Heart right ventricle (tissue), 16 donors: ENCODE measurements around the gene KIRREL1. TPM values are rescaled to one million over a fixed set of nuclear protein-coding genes. Genes with fewer than 3 reads are reported as not detected.

ENCODE experiments used
- ATAC-seq, 8 donors: fragments of 200-7000 bp; cut with Tn5 transposase; one replicate each; pipeline ENCODE4 v1.9.1; 2020; ENCODE audit warnings: mild to moderate bottlenecking in 8 of 8, moderate library complexity in 8 of 8, moderate number of reproducible peaks in 1 of 8
- DNase-seq, 2 donors: peaks; one replicate each; pipeline ENCODE4 v3.0.0-alpha.2; 2020
- H3K27ac ChIP-seq, 10 donors: fragments of 200-600 bp; sonication (generic) in 2 of 10; one replicate each; pipeline versions ENCODE4 v1.5.0 to v1.8.0; 2020 to 2022; ENCODE audit warnings: mild to moderate bottlenecking in 3 of 10
- H3K27me3 ChIP-seq, 7 donors: fragments of 200-600 bp; one replicate each; pipeline ENCODE4 v1.8.0; 2021 to 2022; ENCODE audit warnings: mild to moderate bottlenecking in 2 of 7
- H3K36me3 ChIP-seq, 9 donors: fragments of 200-600 bp; sonication (generic) in 1 of 9; one replicate each; pipeline versions ENCODE4 v1.5.0 to v1.8.0; 2020 to 2022; ENCODE audit warnings: mild to moderate bottlenecking in 2 of 9
- H3K4me1 ChIP-seq, 9 donors: fragments of 200-600 bp; sonication (generic) in 1 of 9; one replicate each; pipeline versions ENCODE4 v1.5.0 to v1.8.0; 2020 to 2022; ENCODE audit warnings: mild to moderate bottlenecking in 4 of 9
- H3K4me3 ChIP-seq, 10 donors: fragments of 200-600 bp; sonication (generic) in 2 of 10; one replicate each; pipeline versions ENCODE4 v1.5.0 to v1.8.0; 2020 to 2022; ENCODE audit warnings: mild to moderate bottlenecking in 7 of 10, moderate library complexity in 2 of 10
- H3K9me3 ChIP-seq, 11 donors: fragments of 200-600 bp in 10 of 11; sonication (generic) in 2 of 11; one replicate each; pipeline versions ENCODE4 v1.5.0 to v1.8.0; 2013 to 2022; ENCODE audit warnings: mild to moderate bottlenecking in 2 of 11, control low read depth in 1 of 11, moderate library complexity in 1 of 11
- CTCF ChIP-seq, 9 donors: fragments of 200-600 bp; sonication (generic) in 2 of 9; IDR thresholded peaks; one replicate each; pipeline versions ENCODE4 v1.5.0 to v1.8.0; 2021 to 2022; ENCODE audit warnings: antibody characterized with exemption in 9 of 9, mild to moderate bottlenecking in 5 of 9, moderate library complexity in 1 of 9
- WGBS, 2 donors: extraction: QIAGEN DNeasy Blood & Tissue Kit; methylation state at CpG; one replicate each; pipeline ENCODE4 v1.1.7; 2013; ENCODE audit warnings: inconsistent platforms in 1 of 2; 5-methylcytosine and 5-hydroxymethylcytosine counted together
- intact Hi-C, 10 donors: fragments of 100-400 bp; cut with DNase I; formaldehyde crosslinking; loops; one replicate each; pipeline versions ENCODE4 v1.11.1 to v1.14.2; 2022
- polyA plus RNA-seq, 2 donors: library from polyadenylated mRNA; stranded (reverse); fragments of 200-250 nt; gene quantifications; one replicate each; pipeline ENCODE4 v1.2.3, GENCODE V29; 2013
- total RNA-seq, 10 donors: library from RNA; stranded (reverse); fragmentation: NEBNext Ultra II Directional in 3 of 10; extraction: Animal tissue kit (Norgen Biotek cat#: 25700) in 3 of 10; gene quantifications; one replicate each; pipeline versions ENCODE4 v1.2.1 to v1.2.4, GENCODE V29; 2021 to 2023
- donor health status: Arrhythmogenic right ventricular cardiomyopathy.
- donor health status: ischemic (EF 13 %, LVEDD 7.1; RV severe dilation, severe dysfunction).
- donor health status: healthy with polysubstance abuse.
- donor health status: DM: no; HTN: yes; CAD: no.
- donor health status: DM: no; HTN: no; CAD: no.
- donor health status: ischemic (EF 25% LVEDD 6.9; RV normal size, moderate dysfunction).
- donor health status: ischemic (EF 25% LVEDD 5.7; RV mildly dilated, moderate dysfunction).
- donor health status: healthy.
- donor health status: DM: yes; HTN: yes; CAD: no.
- donor health status: Ischemic cardiomyopathy.
- donor health status: ischemic (EF 35%, LVEDD 5.7; RV mildly dilated, moderate dysfunction).
- donor health status: nonischemic (EF 11% LVEDD 7.7; RV severe dilation, severe dysfunction).
- donor health status: DM: yes; HTN: yes; CAD: no.
- donor health status: PGD.
- donor health status: ischemic (EF 29% LVEDD 5.4; RV normal size, mild dysfunction).
- donor health status: nonischemic (EF 23%, LVEDD 6.1; RV moderate dilation, normal function).

KIRREL1 gene
- total and polyA plus RNA-seq, 12 donors: 4.1 to 14.7 (median 7.4) TPM

GRCh38 chr1:157960773-157961172, 32.7 kb upstream of the KIRREL1 start:
- intact Hi-C loops: loop anchor here in 4 of 10 donors (5.0 to 10.0 kb wide), 5 partner anchors 564 to 1114 kb away; partner anchors contain the start of genes AIM2 (in 2 of the 4) and IFI16 (in 1 of the 4)
- H3K27ac ChIP-seq: no peak overlapping the region
- no peak for TF ChIP-seq CTCF (IDR thresholded peaks at IDR 0.05)
- peaks cover 0 to 33% (median 17%) of the 10 kb centered on the region in 7 donors for H3K27me3 ChIP-seq
- no peaks in the 10 kb centered on the region for H3K36me3 ChIP-seq
- DNase-seq: no peak
- WGBS, 2 donors: 72 to 78% methylated on average over 2 of the region's 2 CpGs
- no peak overlapping the region for H3K4me3 ChIP-seq
- ATAC-seq: no peak
- peaks cover 0 to 7% (median 0%) of the 10 kb centered on the region in 9 donors for H3K4me1 ChIP-seq
- no peaks in the 10 kb centered on the region for H3K9me3 ChIP-seq

- DNase-seq: no peak
- intact Hi-C loops: loop anchor here in 5 of 10 donors (2.0 to 10.0 kb wide), 7 partner anchors 151 to 1113 kb away; partner anchors contain the start of genes AIM2 (in 2 of the 5) and IFI16 (in 1 of the 5)
- WGBS, 2 donors: 51 to 54% methylated on average over 11 of the region's 11 CpGs
- Histone ChIP-seq H3K27me3 (peaks cover 0 to 33% (median 17%) of the 10 kb centered on the region in 7 donors), H3K27ac (no peak overlapping the region), H3K36me3 (no peaks in the 10 kb centered on the region), H3K4me3 (no peak overlapping the region), H3K9me3 (peaks cover 0 to 3% (median 0%) of the 10 kb centered on the region in 11 donors), H3K4me1 (peaks cover 0 to 7% (median 0%) of the 10 kb centered on the region in 9 donors)
- no peak for TF ChIP-seq CTCF (IDR thresholded peaks at IDR 0.05)
- ATAC-seq: peak in 1 of 8 donors; percentile 28
These were observed 31.4 kb upstream of the KIRREL1 start for GRCh38 chr1:157961805-157962762.

GRCh38 chr1:157963713-157964112, 29.7 kb upstream of the KIRREL1 start:
- ATAC-seq (peak; percentile 62 to 88 (median 82)), DNase-seq (peak; percentile 57 to 73)
- Histone ChIP-seq H3K4me3 (no peak overlapping the region), H3K27me3 (peaks cover 0 to 32% (median 17%) of the 10 kb centered on the region in 7 donors), H3K27ac (no peak overlapping the region), H3K4me1 (peaks cover 0 to 16% (median 3%) of the 10 kb centered on the region in 9 donors), H3K9me3 (peaks cover 0 to 5% (median 0%) of the 10 kb centered on the region in 11 donors), H3K36me3 (no peaks in the 10 kb centered on the region)
- intact Hi-C loops: loop anchor here in 8 of 10 donors (1.0 to 10.0 kb wide), 9 partner anchors 149 to 1111 kb away; partner anchors contain the start of genes AIM2 (in 2 of the 8) and IFI16 (in 1 of the 8)
- TF ChIP-seq CTCF (IDR thresholded peaks at IDR 0.05): peak; percentile 83 to 97 (median 94)
- WGBS, 2 donors: 10 to 15% methylated on average over 5 of the region's 5 CpGs

- no peak overlapping the region for H3K27ac ChIP-seq
- no peak overlapping the region for H3K4me3 ChIP-seq
- H3K4me1 ChIP-seq: peaks cover 0 to 30% (median 13%) of the 10 kb centered on the region in 9 donors
- peaks cover 0 to 26% (median 12%) of the 10 kb centered on the region in 7 donors for H3K27me3 ChIP-seq
- H3K9me3 ChIP-seq: peaks cover 0 to 5% (median 0%) of the 10 kb centered on the region in 11 donors
- intact Hi-C loops: loop anchor here in 8 of 10 donors (2.0 to 10.0 kb wide), 10 partner anchors 122 to 1109 kb away; partner anchors contain the start of genes AIM2 (in 2 of the 8) and IFI16 (in 1 of the 8)
- no peak for TF ChIP-seq CTCF (IDR thresholded peaks at IDR 0.05)
- no peak for ATAC-seq
- WGBS, 2 donors: 66 to 75% methylated on average over 8 of the region's 8 CpGs
- H3K36me3 ChIP-seq: no peaks in the 10 kb centered on the region
- no peak for DNase-seq
These were observed 27.9 kb upstream of the KIRREL1 start for GRCh38 chr1:157965584-157965983.
